HEK293 (cell line): ENCODE data around the gene SLC2A3.
"Not testable (repeated sequence)": the region's sequence is repeated elsewhere in the genome, so short reads cannot be mapped to it uniquely, and the experiment has no call there.

Experiments used
- CTCF ChIA-PET: fragments of 350-600 bp; formaldehyde crosslinking; extraction: SDS; loops from one replicate; lab custom pipeline; 2021; ENCODE audit warnings: antibody characterized with exemption; lab: Yijun Ruan, JAX
- POLR2A ChIA-PET: fragments of 300-600 bp; formaldehyde crosslinking; extraction: SDS; loops from one replicate; lab custom pipeline; 2020; ENCODE audit warnings: antibody characterized with exemption, inconsistent platforms; lab: Yijun Ruan, JAX
- H3K27ac ChIP-seq: fragments of 200-500 bp; sonication (Bioruptor generic); 2 replicates; pipeline ENCODE4 v1.5.1; 2014; ENCODE audit warnings: low read depth, low read length, control low read depth, inconsistent platforms; ENCODE audit errors: extremely low read depth
- H3K36me3 ChIP-seq, 2 experiments: fragments of 200-500 bp in 1 of 2; sonication (Bioruptor generic) in 1 of 2; 1 replicate in 1 of 2; 2 replicates in 1 of 2; pipeline ENCODE4 v1.5.1; 2014 to 2017; ENCODE audit warnings: inconsistent platforms in 2 of 2, low read length in 2 of 2; ENCODE audit not compliant: control insufficient read depth in 2 of 2, insufficient read depth in 1 of 2
- H3K4me1 ChIP-seq: fragments of 200-500 bp; sonication (Bioruptor generic); 2 replicates; pipeline ENCODE4 v1.5.1; 2014; ENCODE audit warnings: mild to moderate bottlenecking, low read length, inconsistent platforms; ENCODE audit not compliant: control insufficient read depth, insufficient read depth
- H3K4me3 ChIP-seq: 2 replicates; pipeline ENCODE4 v1.5.1; 2011; ENCODE audit warnings: low read depth, mild to moderate bottlenecking, control low read depth, low read length, moderate library complexity
- H3K9me3 ChIP-seq: fragments of 200-500 bp; sonication (Bioruptor generic); 2 replicates; pipeline ENCODE4 v1.5.1; 2014; ENCODE audit warnings: low read depth, low read length, inconsistent platforms; ENCODE audit not compliant: control insufficient read depth, insufficient read depth
- GLI2 ChIP-seq: fragments of 450-650 bp; formaldehyde crosslinking; IDR thresholded peaks from 2 replicates; pipeline ENCODE4; 2017; ENCODE audit warnings: missing biosample characterization, missing genetic modification characterization, low read depth, borderline replicate concordance
- HOXD13 ChIP-seq: sonication (generic); formaldehyde crosslinking; IDR thresholded peaks from 2 replicates; pipeline ENCODE4 v1.8.0; 2022; ENCODE audit warnings: missing genetic modification reagents, borderline replicate concordance
- OSR2 ChIP-seq: fragments of 450-650 bp; formaldehyde crosslinking; IDR thresholded peaks from 2 replicates; pipeline ENCODE4 v1.5.1; 2016; ENCODE audit warnings: missing biosample characterization, missing genetic modification characterization
- ZBTB8A ChIP-seq: fragments of 450-650 bp; formaldehyde crosslinking; IDR thresholded peaks from 2 replicates; pipeline ENCODE4 v1.5.1; 2016; ENCODE audit warnings: missing biosample characterization, missing genetic modification characterization
- ZEB2 ChIP-seq: fragments of 450-650 bp; formaldehyde crosslinking; IDR thresholded peaks from 2 replicates; pipeline ENCODE4 v1.5.1; 2016; ENCODE audit warnings: missing biosample characterization, missing genetic modification characterization
- ZNF248 ChIP-seq: fragments of 450-650 bp; formaldehyde crosslinking; IDR thresholded peaks from 2 replicates; pipeline ENCODE4 v1.5.1; 2017; ENCODE audit warnings: missing biosample characterization, missing genetic modification characterization
- ZSCAN23 ChIP-seq: fragments of 450-650 bp; formaldehyde crosslinking; IDR thresholded peaks from 2 replicates; pipeline ENCODE4 v1.5.1; 2016; ENCODE audit warnings: missing biosample characterization, missing genetic modification characterization
- ZSCAN30 ChIP-seq: fragments of 450-650 bp; IDR thresholded peaks from 2 replicates; pipeline ENCODE4 v1.5.1; 2018; ENCODE audit warnings: missing biosample characterization, mild to moderate bottlenecking, missing genetic modification characterization, moderate library complexity
- TF ChIP-seq, protein P1 (sequence below): fragments of 450-650 bp; formaldehyde crosslinking; IDR thresholded peaks from 2 replicates; pipeline ENCODE4 v1.5.1; 2016; ENCODE audit warnings: missing biosample characterization, missing genetic modification characterization
- TF ChIP-seq, protein P2 (sequence below): fragments of 450-650 bp; formaldehyde crosslinking; IDR thresholded peaks from 2 replicates; pipeline ENCODE4 v1.5.1; 2016; ENCODE audit warnings: missing biosample characterization, missing genetic modification characterization, borderline replicate concordance
- TF ChIP-seq, protein P3 (sequence below): fragments of 450-650 bp; formaldehyde crosslinking; IDR thresholded peaks from 2 replicates; pipeline ENCODE4 v1.5.1; 2016; ENCODE audit warnings: missing biosample characterization, missing genetic modification characterization

The SLC2A3 gene

DNA sequence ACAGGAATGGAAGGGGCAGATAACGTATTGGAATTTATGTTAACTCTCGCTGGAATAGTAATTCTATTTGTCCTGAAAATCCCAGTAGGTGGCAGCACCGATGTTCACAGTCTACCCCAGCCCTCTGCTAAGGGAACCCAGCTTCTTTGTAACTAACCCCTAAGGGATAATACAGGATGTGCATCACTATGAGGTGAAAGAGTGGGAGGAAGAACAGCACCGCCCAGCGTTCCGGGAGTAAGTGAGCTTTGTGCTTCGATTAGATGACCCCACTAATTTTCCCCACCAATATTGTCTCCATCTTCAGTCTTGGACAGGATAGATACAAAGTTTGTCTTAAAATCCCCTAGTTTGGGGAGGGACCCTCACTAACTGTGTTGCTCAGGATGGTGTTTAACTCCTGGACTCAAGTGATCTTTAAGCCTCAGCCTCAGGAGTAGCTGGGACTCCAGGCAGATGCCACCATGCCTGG is 2.7 kb downstream of the SLC2A3 start (continued):
- TF ChIP-seq ZBTB8A (tag by site-specific recombination) (no peak), GLI2 (no peak)
- TF ChIP-seq, all 188 proteins: peak for 20

DNA sequence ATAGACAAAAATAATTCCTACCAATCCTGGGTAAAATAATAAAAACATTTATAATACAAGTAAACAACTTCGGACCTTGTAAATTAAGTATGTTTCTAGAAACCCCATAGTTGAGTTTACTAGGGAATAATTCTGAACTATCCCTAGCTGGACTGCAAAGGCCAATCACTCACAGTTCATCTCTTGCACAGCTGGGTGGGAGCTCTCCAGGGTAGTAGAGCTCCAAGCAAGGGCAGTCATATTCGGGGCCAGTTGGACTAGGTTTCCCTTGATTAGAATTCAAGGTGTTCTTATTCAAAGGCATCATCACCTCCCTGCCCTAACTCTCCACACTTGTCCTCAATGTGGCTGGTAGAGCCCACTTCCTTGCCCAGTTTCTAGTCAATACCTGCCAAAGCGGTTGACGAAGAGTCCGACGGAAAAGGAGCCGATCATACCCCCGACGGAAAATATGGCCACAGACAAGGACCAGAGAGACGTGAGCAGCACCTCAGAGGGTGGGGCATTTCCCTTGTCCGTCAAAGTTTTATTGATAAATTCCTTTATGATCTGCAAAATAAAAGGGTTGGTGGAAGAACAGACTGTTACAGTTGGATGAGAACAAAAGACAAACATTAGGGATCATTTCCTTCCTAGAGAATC is 3.3 kb downstream of the SLC2A3 start:
- H3K9me3 ChIP-seq, H3K4me3 ChIP-seq, H3K4me1 ChIP-seq, H3K27ac ChIP-seq: not testable (repeated sequence)
- peaks cover 38 to 62% of the 10 kb centered on the region in 2 experiments for H3K36me3 ChIP-seq
- ChIA-PET CTCF (interaction anchor here (0.6 to 6.8 kb wide), 33 partner anchors 9 to 461 kb away, joined by 3 to 70 read pairs (median 6); partner anchors contain the start of gene SLC2A14), POLR2A (interaction anchor here (1.1 to 2.2 kb wide), 7 partner anchors 25 to 145 kb away, joined by 4 to 17 read pairs (median 6); no protein-coding TSS in a partner anchor)
- TF ChIP-seq, protein P1, sequence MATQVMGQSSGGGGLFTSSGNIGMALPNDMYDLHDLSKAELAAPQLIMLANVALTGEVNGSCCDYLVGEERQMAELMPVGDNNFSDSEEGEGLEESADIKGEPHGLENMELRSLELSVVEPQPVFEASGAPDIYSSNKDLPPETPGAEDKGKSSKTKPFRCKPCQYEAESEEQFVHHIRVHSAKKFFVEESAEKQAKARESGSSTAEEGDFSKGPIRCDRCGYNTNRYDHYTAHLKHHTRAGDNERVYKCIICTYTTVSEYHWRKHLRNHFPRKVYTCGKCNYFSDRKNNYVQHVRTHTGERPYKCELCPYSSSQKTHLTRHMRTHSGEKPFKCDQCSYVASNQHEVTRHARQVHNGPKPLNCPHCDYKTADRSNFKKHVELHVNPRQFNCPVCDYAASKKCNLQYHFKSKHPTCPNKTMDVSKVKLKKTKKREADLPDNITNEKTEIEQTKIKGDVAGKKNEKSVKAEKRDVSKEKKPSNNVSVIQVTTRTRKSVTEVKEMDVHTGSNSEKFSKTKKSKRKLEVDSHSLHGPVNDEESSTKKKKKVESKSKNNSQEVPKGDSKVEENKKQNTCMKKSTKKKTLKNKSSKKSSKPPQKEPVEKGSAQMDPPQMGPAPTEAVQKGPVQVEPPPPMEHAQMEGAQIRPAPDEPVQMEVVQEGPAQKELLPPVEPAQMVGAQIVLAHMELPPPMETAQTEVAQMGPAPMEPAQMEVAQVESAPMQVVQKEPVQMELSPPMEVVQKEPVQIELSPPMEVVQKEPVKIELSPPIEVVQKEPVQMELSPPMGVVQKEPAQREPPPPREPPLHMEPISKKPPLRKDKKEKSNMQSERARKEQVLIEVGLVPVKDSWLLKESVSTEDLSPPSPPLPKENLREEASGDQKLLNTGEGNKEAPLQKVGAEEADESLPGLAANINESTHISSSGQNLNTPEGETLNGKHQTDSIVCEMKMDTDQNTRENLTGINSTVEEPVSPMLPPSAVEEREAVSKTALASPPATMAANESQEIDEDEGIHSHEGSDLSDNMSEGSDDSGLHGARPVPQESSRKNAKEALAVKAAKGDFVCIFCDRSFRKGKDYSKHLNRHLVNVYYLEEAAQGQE (tag by site-specific recombination): peak; percentile 88

DNA sequence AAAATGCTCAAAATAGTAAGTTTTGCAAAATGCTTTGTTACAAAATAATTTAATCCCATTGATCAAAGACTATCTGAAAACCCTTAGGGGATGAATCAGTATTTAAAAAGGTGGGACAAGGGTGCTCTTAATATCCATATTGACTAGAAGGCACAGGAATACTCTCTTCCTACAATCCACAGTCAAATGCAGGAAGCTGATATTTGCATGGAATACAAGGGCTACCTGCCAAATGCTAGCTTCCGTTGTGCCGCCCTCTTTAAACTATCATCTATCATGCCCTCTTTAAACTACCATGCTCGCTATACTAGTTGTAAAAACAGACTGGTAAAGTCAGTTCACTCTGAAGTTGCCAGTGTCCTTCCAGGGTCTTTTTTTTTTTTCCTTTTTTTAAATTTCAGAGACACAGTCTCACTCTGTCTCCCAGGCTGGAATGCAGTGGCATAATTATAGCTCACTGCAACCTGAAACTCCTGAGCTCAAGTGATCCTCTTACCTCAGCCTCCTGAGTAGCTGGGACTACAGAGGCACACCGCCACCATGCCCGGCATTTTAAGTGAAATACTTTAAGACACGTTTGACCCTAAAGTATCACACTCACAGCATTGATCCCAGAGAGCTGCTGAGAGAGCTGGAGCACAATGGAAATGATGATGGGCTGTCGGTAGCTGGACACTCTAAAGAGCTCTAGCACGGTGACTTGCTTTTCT is 6.7 kb downstream of the SLC2A3 start:
- no peak overlapping the region for H3K4me3 ChIP-seq
- peaks cover 56 to 92% of the 10 kb centered on the region in 2 experiments for H3K36me3 ChIP-seq
- POLR2A ChIA-PET: no interaction called here
- CTCF ChIA-PET: interaction anchor here (0.6 to 1.4 kb wide), 2 partner anchors 64 to 65 kb away, joined by 3 read pairs; no protein-coding TSS in a partner anchor
- no peak overlapping the region for H3K27ac ChIP-seq
- no peaks in the 10 kb centered on the region for H3K4me1 ChIP-seq
- H3K9me3 ChIP-seq: no peaks in the 10 kb centered on the region
- TF ChIP-seq OSR2 (tag by site-specific recombination) (peak; percentile 39; the same call in 1 of the 2 replicates), ZNF248 (no peak)

DNA sequence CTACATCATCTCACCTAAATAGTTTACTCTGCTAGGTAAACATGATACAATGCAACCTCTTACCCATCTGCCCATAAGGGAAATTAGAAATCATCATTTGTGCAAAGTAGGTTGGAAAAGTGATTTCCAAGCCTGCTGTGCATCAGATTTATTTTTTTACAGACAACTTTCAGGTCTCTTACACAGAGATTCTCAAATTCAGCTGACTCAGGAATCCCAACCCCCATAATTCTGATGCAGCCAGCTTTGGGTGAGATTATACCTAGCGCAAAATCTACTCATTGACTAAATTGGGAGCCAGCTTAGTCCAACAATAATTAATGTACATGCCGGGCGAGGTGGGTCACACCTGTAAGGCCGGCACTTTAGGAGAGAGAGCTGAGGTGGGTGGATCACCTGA is 8.5 kb downstream of the SLC2A3 start:
- Histone ChIP-seq H3K27ac (no peak overlapping the region), H3K36me3 (peaks cover 70 to 95% of the 10 kb centered on the region in 2 experiments), H3K4me1 (no peaks in the 10 kb centered on the region), H3K9me3 (no peaks in the 10 kb centered on the region), H3K4me3 (no peak overlapping the region)
- TF ChIP-seq ZSCAN23 (tag by site-specific recombination) (no peak), HOXD13 (no peak), ZSCAN30 (tag by site-specific recombination) (no peak), ZEB2 (tag by site-specific recombination) (no peak)
- TF ChIP-seq, protein P2, sequence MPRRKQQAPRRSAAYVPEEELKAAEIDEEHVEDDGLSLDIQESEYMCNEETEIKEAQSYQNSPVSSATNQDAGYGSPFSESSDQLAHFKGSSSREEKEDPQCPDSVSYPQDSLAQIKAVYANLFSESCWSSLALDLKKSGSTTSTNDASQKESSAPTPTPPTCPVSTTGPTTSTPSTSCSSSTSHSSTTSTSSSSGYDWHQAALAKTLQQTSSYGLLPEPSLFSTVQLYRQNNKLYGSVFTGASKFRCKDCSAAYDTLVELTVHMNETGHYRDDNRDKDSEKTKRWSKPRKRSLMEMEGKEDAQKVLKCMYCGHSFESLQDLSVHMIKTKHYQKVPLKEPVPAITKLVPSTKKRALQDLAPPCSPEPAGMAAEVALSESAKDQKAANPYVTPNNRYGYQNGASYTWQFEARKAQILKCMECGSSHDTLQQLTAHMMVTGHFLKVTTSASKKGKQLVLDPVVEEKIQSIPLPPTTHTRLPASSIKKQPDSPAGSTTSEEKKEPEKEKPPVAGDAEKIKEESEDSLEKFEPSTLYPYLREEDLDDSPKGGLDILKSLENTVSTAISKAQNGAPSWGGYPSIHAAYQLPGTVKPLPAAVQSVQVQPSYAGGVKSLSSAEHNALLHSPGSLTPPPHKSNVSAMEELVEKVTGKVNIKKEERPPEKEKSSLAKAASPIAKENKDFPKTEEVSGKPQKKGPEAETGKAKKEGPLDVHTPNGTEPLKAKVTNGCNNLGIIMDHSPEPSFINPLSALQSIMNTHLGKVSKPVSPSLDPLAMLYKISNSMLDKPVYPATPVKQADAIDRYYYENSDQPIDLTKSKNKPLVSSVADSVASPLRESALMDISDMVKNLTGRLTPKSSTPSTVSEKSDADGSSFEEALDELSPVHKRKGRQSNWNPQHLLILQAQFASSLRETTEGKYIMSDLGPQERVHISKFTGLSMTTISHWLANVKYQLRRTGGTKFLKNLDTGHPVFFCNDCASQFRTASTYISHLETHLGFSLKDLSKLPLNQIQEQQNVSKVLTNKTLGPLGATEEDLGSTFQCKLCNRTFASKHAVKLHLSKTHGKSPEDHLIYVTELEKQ: no peak
- TF ChIP-seq, protein P3, sequence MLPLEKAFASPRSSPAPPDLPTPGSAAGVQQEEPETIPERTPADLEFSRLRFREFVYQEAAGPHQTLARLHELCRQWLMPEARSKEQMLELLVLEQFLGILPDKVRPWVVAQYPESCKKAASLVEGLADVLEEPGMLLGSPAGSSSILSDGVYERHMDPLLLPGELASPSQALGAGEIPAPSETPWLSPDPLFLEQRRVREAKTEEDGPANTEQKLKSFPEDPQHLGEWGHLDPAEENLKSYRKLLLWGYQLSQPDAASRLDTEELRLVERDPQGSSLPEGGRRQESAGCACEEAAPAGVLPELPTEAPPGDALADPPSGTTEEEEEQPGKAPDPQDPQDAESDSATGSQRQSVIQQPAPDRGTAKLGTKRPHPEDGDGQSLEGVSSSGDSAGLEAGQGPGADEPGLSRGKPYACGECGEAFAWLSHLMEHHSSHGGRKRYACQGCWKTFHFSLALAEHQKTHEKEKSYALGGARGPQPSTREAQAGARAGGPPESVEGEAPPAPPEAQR (tag by site-specific recombination): no peak
- ChIA-PET CTCF (interaction anchor here (0.7 kb wide), 1 partner anchor 253 kb away, joined by 4 read pairs; no protein-coding TSS in a partner anchor), POLR2A (no interaction called here)

DNA sequence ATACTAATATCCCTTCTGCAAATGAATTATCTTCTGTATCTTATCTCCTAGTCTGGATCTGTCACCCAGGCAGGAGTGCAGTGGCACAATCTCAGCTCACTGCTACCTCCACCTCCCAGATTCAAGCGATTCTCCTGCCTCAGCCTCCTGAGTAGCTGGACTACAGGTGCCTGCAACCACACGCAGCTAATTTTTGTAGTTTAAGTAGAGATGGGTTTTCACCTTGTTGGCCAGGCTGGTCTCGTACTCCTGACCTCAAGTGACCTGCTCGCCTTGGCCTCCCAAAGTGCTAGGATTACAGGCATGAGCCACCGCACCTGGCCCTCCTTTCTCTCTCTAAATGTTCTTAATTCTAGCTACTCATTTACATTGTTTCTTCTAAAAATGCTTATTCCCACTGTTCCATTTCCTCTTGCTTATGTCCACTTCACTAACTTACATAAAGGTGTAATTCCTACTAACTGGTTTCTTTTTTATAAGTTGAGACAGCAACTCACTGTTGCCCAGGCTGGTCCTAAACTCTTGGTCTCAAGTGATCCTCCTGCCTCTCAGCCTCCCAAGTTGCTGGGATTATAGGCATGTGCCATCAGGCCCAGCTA is 9.8 kb downstream of the SLC2A3 start:
- H3K27ac ChIP-seq, H3K4me3 ChIP-seq, POLR2A ChIA-PET, H3K4me1 ChIP-seq, H3K9me3 ChIP-seq: not testable (repeated sequence)
- peaks cover 69 to 95% of the 10 kb centered on the region in 2 experiments for H3K36me3 ChIP-seq
- CTCF ChIA-PET: interaction anchor here (0.6 kb wide), 1 partner anchor 71 kb away, joined by 3 read pairs; no protein-coding TSS in a partner anchor
